Smooth muscle cell (in vitro differentiated cells): ENCODE measurements around the gene NRIP1. TPM values are rescaled to one million over a fixed set of nuclear protein-coding genes. Genes with fewer than 3 reads are reported as not detected.

ENCODE experiments used
- DNase-seq: peaks from one replicate; lab custom pipeline; 2025; ENCODE audit not compliant: unreplicated experiment; lab: John Stamatoyannopoulos, UW
- H2AFZ ChIP-seq: fragments of 200-600 bp; sonication (generic); 2 replicates; pipeline ENCODE4 v1.6.0; 2016; ENCODE audit warnings: antibody characterized with exemption, low read depth, mild to moderate bottlenecking
- H3F3A ChIP-seq: fragments of 200-600 bp; sonication (generic); 2 replicates; pipeline ENCODE4 v1.6.0; 2017; ENCODE audit warnings: antibody characterized with exemption, low read depth
- H3K27ac ChIP-seq: fragments of 200-600 bp; sonication (generic); 2 replicates; pipeline ENCODE4 v1.5.1; 2016; ENCODE audit warnings: low read depth, mild to moderate bottlenecking
- H3K27me3 ChIP-seq: fragments of 200-600 bp; sonication (generic); 2 replicates; pipeline ENCODE4 v1.6.1; 2016; ENCODE audit warnings: low read depth, mild to moderate bottlenecking
- H3K36me3 ChIP-seq: fragments of 200-600 bp; sonication (generic); 2 replicates; pipeline ENCODE4 v1.5.1; 2016; ENCODE audit warnings: low read depth
- H3K4me1 ChIP-seq: fragments of 200-600 bp; sonication (generic); 2 replicates; pipeline ENCODE4 v1.5.1; 2016; ENCODE audit warnings: low read depth
- H3K4me2 ChIP-seq: fragments of 200-600 bp; sonication (generic); 2 replicates; pipeline ENCODE4 v1.6.0; 2016; ENCODE audit warnings: mild to moderate bottlenecking
- H3K4me3 ChIP-seq: fragments of 200-600 bp; sonication (generic); 2 replicates; pipeline ENCODE4 v1.5.1; 2016; ENCODE audit warnings: mild to moderate bottlenecking
- H3K79me2 ChIP-seq: fragments of 200-600 bp; sonication (generic); 2 replicates; pipeline ENCODE4 v1.6.0; 2016; ENCODE audit warnings: low read depth, mild to moderate bottlenecking
- H3K9ac ChIP-seq: fragments of 200-600 bp; sonication (generic); 2 replicates; pipeline ENCODE4 v1.6.0; 2016; ENCODE audit warnings: low read depth
- H3K9me3 ChIP-seq: fragments of 200-600 bp; sonication (generic); replicated peaks from 2 replicates; pipeline ENCODE4 v1.5.1; 2016; ENCODE audit warnings: low read depth
- H4K20me1 ChIP-seq: fragments of 200-600 bp; sonication (generic); 2 replicates; pipeline ENCODE4 v1.6.0; 2016; ENCODE audit warnings: low read depth
- WGBS: methylation state at CpG from one replicate; pipeline ENCODE4 v1.1.7; 2016; ENCODE audit warnings: low lambda C conversion rate; 5-methylcytosine and 5-hydroxymethylcytosine counted together
- polyA plus RNA-seq: library from polyadenylated mRNA; unstranded; fragments of >200 nt; fragmentation: Nextera tagmentation; extraction: Ambion mirVana; gene quantifications from 2 replicates; pipeline ENCODE4 v1.2.1, GENCODE V29; 2016
- total RNA-seq: library from RNA; depleted of rRNA; stranded (reverse); fragments of >200 nt; gene quantifications from 2 replicates; pipeline ENCODE4 v1.2.3, GENCODE V29; 2014
- TF ChIP-seq, protein P1 (sequence below): fragments of 200-600 bp; sonication (generic); IDR thresholded peaks from 2 replicates; pipeline ENCODE4 v1.5.1; 2017; ENCODE audit warnings: borderline replicate concordance, mild to moderate bottlenecking, antibody characterized with exemption; ENCODE audit not compliant: insufficient read depth, poor library complexity, severe bottlenecking

NRIP1 gene
- total and polyA plus RNA-seq, 2 experiments from 2014 or later, result 5.1 to 26.0 TPM

GRCh38 chr21:14968029-14968428, 96.8 kb downstream of the NRIP1 start:
- no peak overlapping the region for H3K9ac ChIP-seq
- no peaks in the 10 kb centered on the region for H3K27me3 ChIP-seq
- H3K4me2 ChIP-seq, result no peak overlapping the region
- H3K4me3 ChIP-seq, result no peak overlapping the region
- H4K20me1 ChIP-seq, result peaks cover 62% of the 10 kb centered on the region
- no peak overlapping the region for H3K27ac ChIP-seq
- H2AFZ ChIP-seq, result no peak overlapping the region
- TF ChIP-seq, protein P1, sequence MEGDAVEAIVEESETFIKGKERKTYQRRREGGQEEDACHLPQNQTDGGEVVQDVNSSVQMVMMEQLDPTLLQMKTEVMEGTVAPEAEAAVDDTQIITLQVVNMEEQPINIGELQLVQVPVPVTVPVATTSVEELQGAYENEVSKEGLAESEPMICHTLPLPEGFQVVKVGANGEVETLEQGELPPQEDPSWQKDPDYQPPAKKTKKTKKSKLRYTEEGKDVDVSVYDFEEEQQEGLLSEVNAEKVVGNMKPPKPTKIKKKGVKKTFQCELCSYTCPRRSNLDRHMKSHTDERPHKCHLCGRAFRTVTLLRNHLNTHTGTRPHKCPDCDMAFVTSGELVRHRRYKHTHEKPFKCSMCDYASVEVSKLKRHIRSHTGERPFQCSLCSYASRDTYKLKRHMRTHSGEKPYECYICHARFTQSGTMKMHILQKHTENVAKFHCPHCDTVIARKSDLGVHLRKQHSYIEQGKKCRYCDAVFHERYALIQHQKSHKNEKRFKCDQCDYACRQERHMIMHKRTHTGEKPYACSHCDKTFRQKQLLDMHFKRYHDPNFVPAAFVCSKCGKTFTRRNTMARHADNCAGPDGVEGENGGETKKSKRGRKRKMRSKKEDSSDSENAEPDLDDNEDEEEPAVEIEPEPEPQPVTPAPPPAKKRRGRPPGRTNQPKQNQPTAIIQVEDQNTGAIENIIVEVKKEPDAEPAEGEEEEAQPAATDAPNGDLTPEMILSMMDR, result no peak
- no peaks in the 10 kb centered on the region for H3K9me3 ChIP-seq
- H3F3A ChIP-seq, result no peaks in the 10 kb centered on the region
- H3K4me1 ChIP-seq, result no peaks in the 10 kb centered on the region
- peaks cover 11% of the 10 kb centered on the region for H3K36me3 ChIP-seq
- no peak for DNase-seq
- H3K79me2 ChIP-seq, result peaks cover 26% of the 10 kb centered on the region
- WGBS, result 78% methylated on average over 5 of the region's 5 CpGs

GRCh38 chr21:14964621-14965020, 100.2 kb downstream of the NRIP1 start:
- H3K9me3 ChIP-seq, result no peaks in the 10 kb centered on the region
- H3K4me3 ChIP-seq, result no peak overlapping the region
- no peak overlapping the region for H3K27ac ChIP-seq
- no peak overlapping the region for H3K9ac ChIP-seq
- no peaks in the 10 kb centered on the region for H3K4me1 ChIP-seq
- no peak overlapping the region for H3K4me2 ChIP-seq
- peaks cover 11% of the 10 kb centered on the region for H3K36me3 ChIP-seq
- H3K27me3 ChIP-seq, result no peaks in the 10 kb centered on the region
- 98% methylated on average over 6 of the region's 6 CpGs for WGBS
- TF ChIP-seq, protein P1, result no peak
- H2AFZ ChIP-seq, result no peak overlapping the region
- H3K79me2 ChIP-seq, result peaks cover 3% of the 10 kb centered on the region
- no peak for DNase-seq
- H4K20me1 ChIP-seq, result peaks cover 47% of the 10 kb centered on the region
- H3F3A ChIP-seq, result no peaks in the 10 kb centered on the region

DNA sequence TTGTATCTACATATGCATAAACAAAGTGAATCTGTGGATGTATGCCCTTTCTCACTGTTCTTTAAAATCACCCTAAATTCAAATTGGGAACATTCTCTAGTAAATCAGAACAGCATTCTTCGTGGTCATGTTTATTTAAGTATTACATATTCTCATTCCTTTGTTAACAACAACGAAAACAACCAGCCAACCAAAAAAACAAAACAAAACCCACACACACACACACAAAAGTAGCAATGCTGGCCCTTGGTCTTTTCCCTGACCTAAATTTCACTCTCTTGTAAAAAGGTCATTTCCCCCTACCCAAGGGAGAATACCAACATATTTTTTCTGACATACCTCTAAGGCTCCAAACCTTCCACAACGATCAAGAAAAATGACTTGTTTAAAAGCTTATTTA, 102.6 kb downstream of the NRIP1 start:
- Histone ChIP-seq H3K4me2 (no peak overlapping the region), H3K27ac (no peak overlapping the region), H3K9ac (no peak overlapping the region), H3K36me3 (peaks cover 4% of the 10 kb centered on the region), H3F3A (no peaks in the 10 kb centered on the region), H3K4me3 (no peak overlapping the region), H4K20me1 (peaks cover 32% of the 10 kb centered on the region), H3K9me3 (no peaks in the 10 kb centered on the region), H3K27me3 (no peaks in the 10 kb centered on the region), H3K4me1 (no peaks in the 10 kb centered on the region), H2AFZ (no peak overlapping the region), H3K79me2 (no peaks in the 10 kb centered on the region)
- DNase-seq, result no peak
- whole genome bisulfite sequencing, result 88% methylated on average over 3 of the region's 3 CpGs
- TF ChIP-seq, protein P1, result no peak

GRCh38 chr21:14961502-14961901, 103.3 kb downstream of the NRIP1 start:
- TF ChIP-seq, protein P1, result no peak
- H3K4me1 ChIP-seq, result no peaks in the 10 kb centered on the region
- no peak overlapping the region for H3K4me3 ChIP-seq
- 96% methylated on average over 3 of the region's 3 CpGs for WGBS
- H3K79me2 ChIP-seq, result no peaks in the 10 kb centered on the region
- no peak for DNase-seq
- no peak overlapping the region for H3K9ac ChIP-seq
- H3F3A ChIP-seq, result no peaks in the 10 kb centered on the region
- no peak overlapping the region for H3K27ac ChIP-seq
- H4K20me1 ChIP-seq, result peaks cover 32% of the 10 kb centered on the region
- H3K9me3 ChIP-seq, result no peaks in the 10 kb centered on the region
- no peak overlapping the region for H3K4me2 ChIP-seq
- H3K36me3 ChIP-seq, result no peaks in the 10 kb centered on the region
- H2AFZ ChIP-seq, result no peak overlapping the region
- H3K27me3 ChIP-seq, result no peaks in the 10 kb centered on the region
